GM23338 (cell line): Measurements from ENCODE around the gene TYW3. TPM values are rescaled to one million over a fixed set of nuclear protein-coding genes. Genes with fewer than 3 reads are reported as not detected.

Experiments
- ATAC-seq: fragments of 200-7000 bp; cut with Tn5 transposase; 3 replicates; pipeline ENCODE4 v1.9.1; 2020
- DNase-seq: peaks from one replicate; pipeline ENCODE4 v3.0.0-alpha.2; 2015; ENCODE audit warnings: low spot score
- H2AFZ ChIP-seq: fragments of 200-600 bp; sonication (generic); 2 replicates; pipeline ENCODE4 v1.8.0; 2016; ENCODE audit warnings: antibody characterized with exemption, mild to moderate bottlenecking, moderate library complexity
- H3F3A ChIP-seq: fragments of 200-600 bp; sonication (generic); replicated peaks from 2 replicates; pipeline ENCODE4 v1.8.0; 2017; ENCODE audit warnings: antibody characterized with exemption, mixed run types, low read depth
- H3K27ac ChIP-seq: fragments of 200-600 bp; sonication (generic); 2 replicates; pipeline ENCODE4 v1.6.1; 2016; ENCODE audit warnings: low read depth
- H3K27me3 ChIP-seq: fragments of 200-600 bp; sonication (generic); 2 replicates; pipeline ENCODE4 v1.8.0; 2016; ENCODE audit warnings: mild to moderate bottlenecking, mixed run types, moderate library complexity; ENCODE audit not compliant: insufficient read depth
- H3K36me3 ChIP-seq: fragments of 200-600 bp; sonication (generic); 2 replicates; pipeline ENCODE4 v1.8.0; 2016; ENCODE audit warnings: mild to moderate bottlenecking; ENCODE audit not compliant: insufficient read depth
- H3K4me1 ChIP-seq: fragments of 200-600 bp; sonication (generic); 2 replicates; pipeline ENCODE4 v1.8.0; 2016; ENCODE audit warnings: mild to moderate bottlenecking, moderate library complexity; ENCODE audit not compliant: insufficient read depth
- H3K4me2 ChIP-seq: fragments of 200-600 bp; sonication (generic); 2 replicates; pipeline ENCODE4 v1.7.1; 2017; ENCODE audit warnings: mixed run types
- H3K4me3 ChIP-seq: fragments of 200-600 bp; sonication (generic); 2 replicates; pipeline ENCODE4 v1.6.1; 2016; ENCODE audit warnings: mixed run types
- H3K79me2 ChIP-seq: fragments of 200-600 bp; sonication (generic); replicated peaks from 2 replicates; pipeline ENCODE4 v1.8.0; 2017; ENCODE audit warnings: mild to moderate bottlenecking; ENCODE audit not compliant: insufficient read depth
- H3K9me2 ChIP-seq: fragments of 200-600 bp; sonication (generic); 2 replicates; pipeline ENCODE4 v1.8.0; 2017; ENCODE audit not compliant: insufficient read depth
- H4K20me1 ChIP-seq: fragments of 200-600 bp; sonication (generic); replicated peaks from 2 replicates; pipeline ENCODE4 v1.8.0; 2017; ENCODE audit warnings: mild to moderate bottlenecking; ENCODE audit not compliant: insufficient read depth
- H3K27ac Mint-ChIP-seq: 2 replicates; pipeline ENCODE4 v1.8.0; 2020; ENCODE audit warnings: inconsistent platforms, mild to moderate bottlenecking, moderate library complexity, mixed read lengths
- H3K27me3 Mint-ChIP-seq: 3 replicates; pipeline ENCODE4 v1.8.0; 2022; ENCODE audit warnings: low read depth, mild to moderate bottlenecking, moderate library complexity, mixed read lengths, inconsistent platforms; ENCODE audit not compliant: insufficient read depth, poor library complexity
- H3K36me3 Mint-ChIP-seq: 3 replicates; pipeline ENCODE4 v1.8.0; 2021; ENCODE audit warnings: low read depth, mild to moderate bottlenecking, inconsistent platforms, moderate library complexity, mixed read lengths
- H3K4me1 Mint-ChIP-seq: 3 replicates; pipeline ENCODE4 v1.8.0; 2020; ENCODE audit warnings: mild to moderate bottlenecking, inconsistent platforms, mixed read lengths
- H3K4me3 Mint-ChIP-seq: 3 replicates; pipeline ENCODE4 v1.8.0; 2021; ENCODE audit warnings: moderate library complexity, mild to moderate bottlenecking, inconsistent platforms, mixed read lengths
- H3K9me3 Mint-ChIP-seq: 3 replicates; pipeline ENCODE4 v1.8.0; 2020; ENCODE audit warnings: moderate library complexity, mild to moderate bottlenecking, inconsistent platforms, mixed read lengths
- ETS1 ChIP-seq: IDR thresholded peaks from 2 replicates; pipeline ENCODE4 v1.6.1; 2016; ENCODE audit warnings: antibody characterized with exemption
- EZH2 ChIP-seq: fragments of 200-600 bp; sonication (generic); IDR thresholded peaks from one replicate; pipeline ENCODE4 v1.8.0; 2017; ENCODE audit warnings: antibody characterized with exemption, mild to moderate bottlenecking, low read depth; ENCODE audit not compliant: unreplicated experiment
- EZH2phosphoT487 ChIP-seq: fragments of 200-600 bp; sonication (generic); IDR thresholded peaks from one replicate; pipeline ENCODE4 v1.8.1; 2018; ENCODE audit warnings: antibody characterized with exemption; ENCODE audit not compliant: unreplicated experiment
- JUNB ChIP-seq: IDR thresholded peaks from one replicate; pipeline ENCODE4 v1.6.1; 2016; ENCODE audit warnings: antibody characterized with exemption; ENCODE audit not compliant: unreplicated experiment
- NANOG ChIP-seq: IDR thresholded peaks from 2 replicates; pipeline ENCODE4 v1.6.1; 2016; ENCODE audit warnings: antibody characterized with exemption, borderline replicate concordance
- POLR2AphosphoS5 ChIP-seq: IDR thresholded peaks from 2 replicates; pipeline ENCODE4 v1.6.1; 2016; ENCODE audit warnings: antibody characterized with exemption, low read depth
- STAT1 ChIP-seq: IDR thresholded peaks from one replicate; pipeline ENCODE4 v1.6.1; 2016; ENCODE audit warnings: antibody characterized with exemption; ENCODE audit not compliant: unreplicated experiment
- ZNF114 ChIP-seq: fragments of 250-450 bp; sonication (Bioruptor Pico); IDR thresholded peaks from 2 replicates; pipeline ENCODE4 v1.5.0; 2020; ENCODE audit warnings: mild to moderate bottlenecking, moderate library complexity
- ZNF331 ChIP-seq: fragments of 250-450 bp; sonication (Bioruptor Pico); IDR thresholded peaks from 2 replicates; pipeline ENCODE4 v1.5.0; 2020; ENCODE audit warnings: low read depth, mild to moderate bottlenecking, moderate library complexity
- polyA plus RNA-seq: library from polyadenylated mRNA; unstranded; fragments of >200 nt; fragmentation: Nextera tagmentation; extraction: Ambion mirVana; gene quantifications from 2 replicates; pipeline ENCODE4 v1.2.1, GENCODE V29; 2016
- total RNA-seq: library from RNA; depleted of rRNA; stranded (reverse); fragments of >200 nt; shearing (Covaris generic); gene quantifications from 2 replicates; pipeline ENCODE4 v1.2.3, GENCODE V29; 2014
- TF ChIP-seq, protein P1 (sequence below): fragments of 250-450 bp; sonication (Bioruptor Pico); IDR thresholded peaks from 2 replicates; pipeline ENCODE4 v1.5.0; 2020; ENCODE audit warnings: mild to moderate bottlenecking, moderate library complexity
- TF ChIP-seq, protein P2 (sequence below), 2 experiments: fragments of 200-600 bp in 1 of 2; sonication (generic) in 1 of 2; conservative IDR thresholded peaks; 2 replicates each; pipeline versions ENCODE4 v1.5.1 to v1.6.1; 2016 to 2017; ENCODE audit warnings: antibody characterized with exemption in 2 of 2, low read depth in 2 of 2, mild to moderate bottlenecking in 2 of 2, moderate library complexity in 1 of 2

Gene TYW3
- total and polyA plus RNA-seq, 2 experiments from 2014 or later: 29.6 to 66.8 TPM

- Mint-ChIP-seq H3K36me3 (peaks cover 82% of the 10 kb centered on the region), H3K4me3 (no peak overlapping the region), H3K27me3 (peaks cover 3% of the 10 kb centered on the region), H3K4me1 (peaks cover 16% of the 10 kb centered on the region), H3K27ac (peak overlapping the region; percentile 14; the same call in 1 of the 2 replicates), H3K9me3 (peaks cover 31% of the 10 kb centered on the region)
- DNase-seq: peak; percentile 41
- Histone ChIP-seq H3K4me1 (peaks cover 7% of the 10 kb centered on the region), H3K79me2 (peaks cover 3% of the 10 kb centered on the region; the same call in 1 of the 2 replicates), H3K9me2 (no peaks in the 10 kb centered on the region), H3K36me3 (peaks cover 28% of the 10 kb centered on the region), H3K4me2 (no peak overlapping the region), H3K27ac (0 out of 2 replicates have a peak overlapping the region, but pooled peaks have one; percentile 5), H3F3A (no peaks in the 10 kb centered on the region), H4K20me1 (no peaks in the 10 kb centered on the region), H2AFZ (no peak overlapping the region), H3K4me3 (no peak overlapping the region), H3K27me3 (no peaks in the 10 kb centered on the region)
- TF ChIP-seq NANOG (peak; percentile 76; the same call in 1 of the 2 replicates), ZNF114 (CRISPR knock-in tag) (no peak)
- TF ChIP-seq, protein P1, sequence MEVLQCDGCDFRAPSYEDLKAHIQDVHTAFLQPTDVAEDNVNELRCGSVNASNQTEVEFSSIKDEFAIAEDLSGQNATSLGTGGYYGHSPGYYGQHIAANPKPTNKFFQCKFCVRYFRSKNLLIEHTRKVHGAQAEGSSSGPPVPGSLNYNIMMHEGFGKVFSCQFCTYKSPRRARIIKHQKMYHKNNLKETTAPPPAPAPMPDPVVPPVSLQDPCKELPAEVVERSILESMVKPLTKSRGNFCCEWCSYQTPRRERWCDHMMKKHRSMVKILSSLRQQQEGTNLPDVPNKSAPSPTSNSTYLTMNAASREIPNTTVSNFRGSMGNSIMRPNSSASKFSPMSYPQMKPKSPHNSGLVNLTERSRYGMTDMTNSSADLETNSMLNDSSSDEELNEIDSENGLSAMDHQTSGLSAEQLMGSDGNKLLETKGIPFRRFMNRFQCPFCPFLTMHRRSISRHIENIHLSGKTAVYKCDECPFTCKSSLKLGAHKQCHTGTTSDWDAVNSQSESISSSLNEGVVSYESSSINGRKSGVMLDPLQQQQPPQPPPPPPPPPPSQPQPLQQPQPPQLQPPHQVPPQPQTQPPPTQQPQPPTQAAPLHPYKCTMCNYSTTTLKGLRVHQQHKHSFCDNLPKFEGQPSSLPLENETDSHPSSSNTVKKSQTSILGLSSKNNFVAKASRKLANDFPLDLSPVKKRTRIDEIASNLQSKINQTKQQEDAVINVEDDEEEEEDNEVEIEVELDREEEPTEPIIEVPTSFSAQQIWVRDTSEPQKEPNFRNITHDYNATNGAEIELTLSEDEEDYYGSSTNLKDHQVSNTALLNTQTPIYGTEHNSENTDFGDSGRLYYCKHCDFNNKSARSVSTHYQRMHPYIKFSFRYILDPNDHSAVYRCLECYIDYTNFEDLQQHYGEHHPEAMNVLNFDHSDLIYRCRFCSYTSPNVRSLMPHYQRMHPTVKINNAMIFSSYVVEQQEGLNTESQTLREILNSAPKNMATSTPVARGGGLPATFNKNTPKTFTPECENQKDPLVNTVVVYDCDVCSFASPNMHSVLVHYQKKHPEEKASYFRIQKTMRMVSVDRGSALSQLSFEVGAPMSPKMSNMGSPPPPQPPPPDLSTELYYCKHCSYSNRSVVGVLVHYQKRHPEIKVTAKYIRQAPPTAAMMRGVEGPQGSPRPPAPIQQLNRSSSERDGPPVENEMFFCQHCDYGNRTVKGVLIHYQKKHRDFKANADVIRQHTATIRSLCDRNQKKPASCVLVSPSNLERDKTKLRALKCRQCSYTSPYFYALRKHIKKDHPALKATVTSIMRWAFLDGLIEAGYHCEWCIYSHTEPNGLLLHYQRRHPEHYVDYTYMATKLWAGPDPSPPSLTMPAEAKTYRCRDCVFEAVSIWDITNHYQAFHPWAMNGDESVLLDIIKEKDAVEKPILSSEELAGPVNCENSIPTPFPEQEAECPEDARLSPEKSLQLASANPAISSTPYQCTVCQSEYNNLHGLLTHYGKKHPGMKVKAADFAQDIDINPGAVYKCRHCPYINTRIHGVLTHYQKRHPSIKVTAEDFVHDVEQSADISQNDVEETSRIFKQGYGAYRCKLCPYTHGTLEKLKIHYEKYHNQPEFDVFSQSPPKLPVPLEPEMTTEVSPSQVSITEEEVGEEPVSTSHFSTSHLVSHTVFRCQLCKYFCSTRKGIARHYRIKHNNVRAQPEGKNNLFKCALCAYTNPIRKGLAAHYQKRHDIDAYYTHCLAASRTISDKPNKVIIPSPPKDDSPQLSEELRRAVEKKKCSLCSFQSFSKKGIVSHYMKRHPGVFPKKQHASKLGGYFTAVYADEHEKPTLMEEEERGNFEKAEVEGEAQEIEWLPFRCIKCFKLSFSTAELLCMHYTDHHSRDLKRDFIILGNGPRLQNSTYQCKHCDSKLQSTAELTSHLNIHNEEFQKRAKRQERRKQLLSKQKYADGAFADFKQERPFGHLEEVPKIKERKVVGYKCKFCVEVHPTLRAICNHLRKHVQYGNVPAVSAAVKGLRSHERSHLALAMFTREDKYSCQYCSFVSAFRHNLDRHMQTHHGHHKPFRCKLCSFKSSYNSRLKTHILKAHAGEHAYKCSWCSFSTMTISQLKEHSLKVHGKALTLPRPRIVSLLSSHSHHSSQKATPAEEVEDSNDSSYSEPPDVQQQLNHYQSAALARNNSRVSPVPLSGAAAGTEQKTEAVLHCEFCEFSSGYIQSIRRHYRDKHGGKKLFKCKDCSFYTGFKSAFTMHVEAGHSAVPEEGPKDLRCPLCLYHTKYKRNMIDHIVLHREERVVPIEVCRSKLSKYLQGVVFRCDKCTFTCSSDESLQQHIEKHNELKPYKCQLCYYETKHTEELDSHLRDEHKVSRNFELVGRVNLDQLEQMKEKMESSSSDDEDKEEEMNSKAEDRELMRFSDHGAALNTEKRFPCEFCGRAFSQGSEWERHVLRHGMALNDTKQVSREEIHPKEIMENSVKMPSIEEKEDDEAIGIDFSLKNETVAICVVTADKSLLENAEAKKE (CRISPR knock-in tag): peak; percentile 85
- ATAC-seq: peak; percentile 65
These were observed 20.2 kb downstream of the TYW3 start for GRCh38 chr1:74753104-74753503.

- no peak for ATAC-seq
- no peak overlapping the region for H3K27ac Mint-ChIP-seq
- H3K36me3 Mint-ChIP-seq: peaks cover 80% of the 10 kb centered on the region
- peaks cover 3% of the 10 kb centered on the region for H3K27me3 Mint-ChIP-seq
- no peak overlapping the region for H2AFZ ChIP-seq
- peaks cover 16% of the 10 kb centered on the region for H3K4me1 Mint-ChIP-seq
- H3K79me2 ChIP-seq: peaks cover 3% of the 10 kb centered on the region; the same call in 1 of the 2 replicates
- H3K27ac ChIP-seq: no peak overlapping the region
- no peaks in the 10 kb centered on the region for H4K20me1 ChIP-seq
- no peak overlapping the region for H3K4me2 ChIP-seq
- no peaks in the 10 kb centered on the region for H3K27me3 ChIP-seq
- H3K9me2 ChIP-seq: no peaks in the 10 kb centered on the region
- H3K4me1 ChIP-seq: peaks cover 7% of the 10 kb centered on the region
- no peak for DNase-seq
- no peak overlapping the region for H3K4me3 Mint-ChIP-seq
- no peak overlapping the region for H3K4me3 ChIP-seq
- H3F3A ChIP-seq: no peaks in the 10 kb centered on the region
- peaks cover 35% of the 10 kb centered on the region for H3K36me3 ChIP-seq
- peaks cover 33% of the 10 kb centered on the region for H3K9me3 Mint-ChIP-seq
- TF ChIP-seq STAT1 (no peak), JUNB (no peak), EZH2phosphoT487 (no peak), ETS1 (no peak), ZNF114 (CRISPR knock-in tag) (no peak), POLR2AphosphoS5 (no peak), NANOG (no peak), ZNF331 (CRISPR knock-in tag) (no peak), EZH2 (no peak)
- TF ChIP-seq, protein P2, sequence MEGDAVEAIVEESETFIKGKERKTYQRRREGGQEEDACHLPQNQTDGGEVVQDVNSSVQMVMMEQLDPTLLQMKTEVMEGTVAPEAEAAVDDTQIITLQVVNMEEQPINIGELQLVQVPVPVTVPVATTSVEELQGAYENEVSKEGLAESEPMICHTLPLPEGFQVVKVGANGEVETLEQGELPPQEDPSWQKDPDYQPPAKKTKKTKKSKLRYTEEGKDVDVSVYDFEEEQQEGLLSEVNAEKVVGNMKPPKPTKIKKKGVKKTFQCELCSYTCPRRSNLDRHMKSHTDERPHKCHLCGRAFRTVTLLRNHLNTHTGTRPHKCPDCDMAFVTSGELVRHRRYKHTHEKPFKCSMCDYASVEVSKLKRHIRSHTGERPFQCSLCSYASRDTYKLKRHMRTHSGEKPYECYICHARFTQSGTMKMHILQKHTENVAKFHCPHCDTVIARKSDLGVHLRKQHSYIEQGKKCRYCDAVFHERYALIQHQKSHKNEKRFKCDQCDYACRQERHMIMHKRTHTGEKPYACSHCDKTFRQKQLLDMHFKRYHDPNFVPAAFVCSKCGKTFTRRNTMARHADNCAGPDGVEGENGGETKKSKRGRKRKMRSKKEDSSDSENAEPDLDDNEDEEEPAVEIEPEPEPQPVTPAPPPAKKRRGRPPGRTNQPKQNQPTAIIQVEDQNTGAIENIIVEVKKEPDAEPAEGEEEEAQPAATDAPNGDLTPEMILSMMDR (conservative IDR thresholded peaks at IDR 0.05; ENCODE audit: low read depth in 2 of 2): no peak
These were observed 22.5 kb downstream of the TYW3 start for GRCh38 chr1:74755475-74755874.
